ENCODE measurements around the gene TLCD2.
"Not testable (repeated sequence)": the region's sequence is repeated elsewhere in the genome, so short reads cannot be mapped to it uniquely, and the experiment has no call there.

DNA sequence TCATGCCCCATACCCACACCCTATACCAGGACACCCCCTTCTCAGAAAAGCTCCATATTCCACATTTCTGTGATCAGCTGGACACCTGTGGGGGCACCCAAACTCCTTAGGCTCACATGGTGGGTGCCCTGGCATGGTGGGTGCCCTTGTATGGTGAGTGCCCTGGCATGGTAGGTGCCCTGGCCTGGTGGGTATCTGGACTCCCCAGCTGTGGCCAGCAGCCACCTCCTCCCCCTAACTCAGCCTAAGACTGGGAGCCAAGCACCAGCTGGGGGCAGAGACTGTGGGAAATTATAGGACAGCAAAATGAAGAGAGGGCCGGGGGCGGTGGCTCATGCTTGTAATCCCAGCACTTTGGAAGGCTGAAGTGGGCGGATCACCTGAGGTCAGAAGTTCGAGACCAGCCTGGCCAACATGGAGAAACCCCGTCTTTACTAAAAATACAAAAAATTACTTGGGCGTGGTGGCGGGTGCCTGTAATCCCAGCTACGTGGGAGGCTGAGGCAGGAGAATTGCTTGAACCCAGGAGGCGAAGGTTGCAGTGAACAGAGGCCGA is 1.3 kb downstream of the TLCD2 start:
- TF ChIP-seq, protein P1, sequence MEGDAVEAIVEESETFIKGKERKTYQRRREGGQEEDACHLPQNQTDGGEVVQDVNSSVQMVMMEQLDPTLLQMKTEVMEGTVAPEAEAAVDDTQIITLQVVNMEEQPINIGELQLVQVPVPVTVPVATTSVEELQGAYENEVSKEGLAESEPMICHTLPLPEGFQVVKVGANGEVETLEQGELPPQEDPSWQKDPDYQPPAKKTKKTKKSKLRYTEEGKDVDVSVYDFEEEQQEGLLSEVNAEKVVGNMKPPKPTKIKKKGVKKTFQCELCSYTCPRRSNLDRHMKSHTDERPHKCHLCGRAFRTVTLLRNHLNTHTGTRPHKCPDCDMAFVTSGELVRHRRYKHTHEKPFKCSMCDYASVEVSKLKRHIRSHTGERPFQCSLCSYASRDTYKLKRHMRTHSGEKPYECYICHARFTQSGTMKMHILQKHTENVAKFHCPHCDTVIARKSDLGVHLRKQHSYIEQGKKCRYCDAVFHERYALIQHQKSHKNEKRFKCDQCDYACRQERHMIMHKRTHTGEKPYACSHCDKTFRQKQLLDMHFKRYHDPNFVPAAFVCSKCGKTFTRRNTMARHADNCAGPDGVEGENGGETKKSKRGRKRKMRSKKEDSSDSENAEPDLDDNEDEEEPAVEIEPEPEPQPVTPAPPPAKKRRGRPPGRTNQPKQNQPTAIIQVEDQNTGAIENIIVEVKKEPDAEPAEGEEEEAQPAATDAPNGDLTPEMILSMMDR (IDR thresholded peaks at IDR 0.05; ENCODE audit: low read length), result not testable (repeated sequence)
- TF ChIP-seq EZH2 (optimal IDR thresholded peaks at IDR 0.05; ENCODE audit: low read depth, low read length), result not testable (repeated sequence)

All from MM.1S (cell line).